ENCODE measurements around the gene ZFP36L2. TPM values are rescaled to one million over a fixed set of nuclear protein-coding genes. Genes with fewer than 3 reads are reported as not detected.

The ZFP36L2 gene
- total RNA-seq, 2 donors from 2014 or later: 77.1 to 114 TPM

DNA sequence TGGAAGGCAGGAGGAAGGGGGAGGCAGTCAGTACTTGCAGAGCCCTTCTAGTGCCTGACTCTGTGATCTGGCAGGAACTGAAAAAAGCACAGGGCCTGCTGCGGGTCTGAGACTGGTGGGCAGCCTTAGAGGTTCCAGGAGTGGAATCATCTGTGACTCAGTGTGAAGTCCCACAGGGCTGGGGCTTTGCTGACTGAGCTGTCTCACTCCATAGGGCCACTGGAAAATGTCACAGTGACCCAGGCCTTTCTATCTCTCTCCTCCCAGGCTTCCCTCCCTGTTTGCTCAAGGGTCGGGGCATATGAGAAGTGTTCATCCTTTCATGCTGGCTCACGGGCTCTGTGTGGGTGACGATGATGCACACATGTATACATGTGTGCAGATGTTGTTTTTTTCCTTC, 47.1 kb upstream of the ZFP36L2 start:
- H3K36me3 ChIP-seq (ENCODE audit: control insufficient read depth, insufficient read depth, low read length): no peaks in the 10 kb centered on the region
- DNase-seq: no peak
- WGBS, 2 experiments (ENCODE audit: insufficient coverage in 1 of 2, insufficient read length in 1 of 2): 93% methylated on average over 4 of the region's 4 CpGs; no CpG with 5 or more reads in 1 of the 2 experiments
- Mint-ChIP-seq H3K4me3 (no peak overlapping the region), H3K27ac (no peak overlapping the region), H3K9me3 (no peaks in the 10 kb centered on the region), H3K4me1 (peaks cover 28% of the 10 kb centered on the region), H3K27me3 (ENCODE audit: insufficient read depth) (no peaks in the 10 kb centered on the region), H3K36me3 (ENCODE audit: low read depth) (peaks cover 4% of the 10 kb centered on the region)
- TF ChIP-seq, protein P1, sequence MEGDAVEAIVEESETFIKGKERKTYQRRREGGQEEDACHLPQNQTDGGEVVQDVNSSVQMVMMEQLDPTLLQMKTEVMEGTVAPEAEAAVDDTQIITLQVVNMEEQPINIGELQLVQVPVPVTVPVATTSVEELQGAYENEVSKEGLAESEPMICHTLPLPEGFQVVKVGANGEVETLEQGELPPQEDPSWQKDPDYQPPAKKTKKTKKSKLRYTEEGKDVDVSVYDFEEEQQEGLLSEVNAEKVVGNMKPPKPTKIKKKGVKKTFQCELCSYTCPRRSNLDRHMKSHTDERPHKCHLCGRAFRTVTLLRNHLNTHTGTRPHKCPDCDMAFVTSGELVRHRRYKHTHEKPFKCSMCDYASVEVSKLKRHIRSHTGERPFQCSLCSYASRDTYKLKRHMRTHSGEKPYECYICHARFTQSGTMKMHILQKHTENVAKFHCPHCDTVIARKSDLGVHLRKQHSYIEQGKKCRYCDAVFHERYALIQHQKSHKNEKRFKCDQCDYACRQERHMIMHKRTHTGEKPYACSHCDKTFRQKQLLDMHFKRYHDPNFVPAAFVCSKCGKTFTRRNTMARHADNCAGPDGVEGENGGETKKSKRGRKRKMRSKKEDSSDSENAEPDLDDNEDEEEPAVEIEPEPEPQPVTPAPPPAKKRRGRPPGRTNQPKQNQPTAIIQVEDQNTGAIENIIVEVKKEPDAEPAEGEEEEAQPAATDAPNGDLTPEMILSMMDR (conservative IDR thresholded peaks at IDR 0.05): no peak
- no peak overlapping the region for H3K27ac ChIP-seq (ENCODE audit: low read depth, low read length)
- H3K4me1 ChIP-seq (ENCODE audit: control insufficient read depth, insufficient read depth, low read length): peaks cover 13% of the 10 kb centered on the region
- no peak overlapping the region for H3K9ac ChIP-seq (ENCODE audit: extremely low read depth, low read length, poor library complexity, severe bottlenecking)
- H3K9me3 ChIP-seq (ENCODE audit: control insufficient read depth, low read length): no peaks in the 10 kb centered on the region
- no peak overlapping the region for H3K4me3 ChIP-seq (ENCODE audit: low read length)
- no peaks in the 10 kb centered on the region for H3K27me3 ChIP-seq (ENCODE audit: control insufficient read depth, insufficient read depth, low read length, poor library complexity, severe bottlenecking)

DNA sequence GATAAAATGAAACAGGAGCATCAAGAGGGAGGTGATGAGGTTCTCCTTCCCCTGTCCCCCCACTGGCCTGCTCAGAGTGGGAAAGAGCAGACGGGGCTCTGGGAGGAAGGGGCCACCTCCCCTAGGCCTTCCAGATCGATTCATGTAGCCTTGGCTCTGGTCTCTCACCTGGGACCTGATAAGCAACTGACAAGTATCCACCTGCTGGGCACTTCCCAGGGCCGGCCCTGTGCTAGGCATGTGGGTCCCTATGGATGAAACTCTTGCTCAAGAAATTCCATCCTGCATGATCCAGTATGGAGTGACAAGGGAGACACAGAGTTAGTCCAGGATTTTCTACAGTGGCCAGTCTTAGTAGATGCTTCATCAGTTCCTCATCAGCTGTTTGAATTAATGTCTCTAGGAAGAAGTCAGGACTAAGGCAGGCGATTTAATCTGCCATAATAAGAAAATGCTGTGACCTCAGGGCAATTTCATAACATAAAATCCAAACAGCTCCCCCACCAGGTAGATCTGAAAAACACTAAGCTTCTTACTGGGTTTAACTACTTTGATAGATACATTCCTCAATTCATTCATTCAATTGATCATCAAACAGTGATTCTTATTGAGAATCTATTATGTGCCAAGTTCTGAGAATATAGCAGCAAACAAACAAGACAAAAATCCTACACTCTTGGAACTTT, 44.7 kb upstream of the ZFP36L2 start:
- no peaks in the 10 kb centered on the region for H3K36me3 ChIP-seq (ENCODE audit: control insufficient read depth, insufficient read depth, low read length)
- TF ChIP-seq, protein P1 (conservative IDR thresholded peaks at IDR 0.05): peak; percentile 61
- 84 to 90% methylated on average over 3 to 4 of the region's 4 CpGs for WGBS, 2 experiments (ENCODE audit: insufficient coverage in 1 of 2, insufficient read length in 1 of 2)
- H3K27me3 ChIP-seq (ENCODE audit: control insufficient read depth, insufficient read depth, low read length, poor library complexity, severe bottlenecking): no peaks in the 10 kb centered on the region
- Mint-ChIP-seq H3K27me3 (ENCODE audit: insufficient read depth) (no peaks in the 10 kb centered on the region), H3K36me3 (ENCODE audit: low read depth) (peaks cover 4% of the 10 kb centered on the region), H3K9me3 (no peaks in the 10 kb centered on the region), H3K4me1 (peaks cover 20% of the 10 kb centered on the region), H3K27ac (no peak overlapping the region), H3K4me3 (no peak overlapping the region)
- H3K27ac ChIP-seq (ENCODE audit: low read depth, low read length): no peak overlapping the region
- H3K9me3 ChIP-seq (ENCODE audit: control insufficient read depth, low read length): no peaks in the 10 kb centered on the region
- no peak overlapping the region for H3K4me3 ChIP-seq (ENCODE audit: low read length)
- DNase-seq: peak; percentile 80
- H3K4me1 ChIP-seq (ENCODE audit: control insufficient read depth, insufficient read depth, low read length): peaks cover 7% of the 10 kb centered on the region
- H3K9ac ChIP-seq (ENCODE audit: extremely low read depth, low read length, poor library complexity, severe bottlenecking): no peak overlapping the region

DNA sequence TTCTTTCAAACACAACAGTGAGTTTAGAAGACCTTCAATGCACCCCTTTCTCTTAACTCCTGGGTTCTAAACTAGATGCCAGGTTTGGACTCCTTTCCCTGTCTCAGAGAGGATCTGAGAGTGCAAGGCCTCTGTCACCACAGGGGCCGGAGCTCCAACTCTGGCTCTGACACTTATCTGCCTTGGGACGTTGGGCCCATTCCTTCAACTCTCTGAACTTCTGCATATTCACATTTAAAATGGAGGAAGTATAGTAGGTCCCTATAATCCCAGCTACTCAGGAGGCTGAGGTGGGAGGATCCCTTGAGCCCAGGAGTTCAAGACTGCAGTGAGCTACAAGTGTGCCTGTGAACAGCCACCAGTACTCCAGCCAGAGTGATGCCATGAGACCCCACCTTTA, 44.1 kb upstream of the ZFP36L2 start:
- Histone ChIP-seq H3K36me3 (ENCODE audit: control insufficient read depth, insufficient read depth, low read length) (no peaks in the 10 kb centered on the region), H3K9ac (ENCODE audit: extremely low read depth, low read length, poor library complexity, severe bottlenecking) (no peak overlapping the region), H3K27ac (ENCODE audit: low read depth, low read length) (no peak overlapping the region), H3K9me3 (ENCODE audit: control insufficient read depth, low read length) (no peaks in the 10 kb centered on the region), H3K4me3 (ENCODE audit: low read length) (no peak overlapping the region), H3K4me1 (ENCODE audit: control insufficient read depth, insufficient read depth, low read length) (peaks cover 7% of the 10 kb centered on the region), H3K27me3 (ENCODE audit: control insufficient read depth, insufficient read depth, low read length, poor library complexity, severe bottlenecking) (no peaks in the 10 kb centered on the region)
- H3K4me3 Mint-ChIP-seq: no peak overlapping the region
- no peak for DNase-seq
- no peaks in the 10 kb centered on the region for H3K9me3 Mint-ChIP-seq
- peaks cover 19% of the 10 kb centered on the region for H3K4me1 Mint-ChIP-seq
- peaks cover 4% of the 10 kb centered on the region for H3K36me3 Mint-ChIP-seq (ENCODE audit: low read depth)
- 94% methylated on average over 2 of the region's 2 CpGs; no CpG with 5 or more reads in 1 of the 2 experiments for WGBS, 2 experiments (ENCODE audit: insufficient coverage in 1 of 2, insufficient read length in 1 of 2)
- TF ChIP-seq, protein P1 (conservative IDR thresholded peaks at IDR 0.05): no peak
- H3K27ac Mint-ChIP-seq: no peak overlapping the region
- H3K27me3 Mint-ChIP-seq (ENCODE audit: insufficient read depth): no peaks in the 10 kb centered on the region
